Stimulated activated CD4-positive, alpha-beta T cell treated with anti-CD3 and anti-CD28 coated beads, Interleukin-1b, Interleukin-23, amount 100 ng/mL, for 1 hour (primary cell): ENCODE measurements around the gene CR1.
A peak's percentile ranks its signal among the peaks of the same experiment; 100 is the strongest.
"Not testable (repeated sequence)": the region's sequence is repeated elsewhere in the genome, so short reads cannot be mapped to it uniquely, and the experiment has no call there.

Experiments
- DNase-seq, 2 donors: peaks; one replicate each; pipeline ENCODE4 v3.0.0-alpha.2; 2020; ENCODE audit warnings: low read depth in 2 of 2

CR1 gene

GRCh38 chr1:207644166-207644851 lies 148.4 kb downstream of the CR1 start:
- DNase-seq, result no peak

- peak; percentile 10 to 56 for DNase-seq
These were observed 149.1 kb downstream of the CR1 start, which contains the start of gene CR1L for GRCh38 chr1:207644852-207645634. CR1L (plus strand) TSS chr1:207645133; CDS start chr1:207645234, 101 bp downstream.

- DNase-seq, result no peak
These were observed 149.7 kb downstream of the CR1 start for GRCh38 chr1:207645635-207646081.

GRCh38 chr1:207646171-207646570 lies 150.2 kb downstream of the CR1 start:
- DNase-seq, result no peak

DNA sequence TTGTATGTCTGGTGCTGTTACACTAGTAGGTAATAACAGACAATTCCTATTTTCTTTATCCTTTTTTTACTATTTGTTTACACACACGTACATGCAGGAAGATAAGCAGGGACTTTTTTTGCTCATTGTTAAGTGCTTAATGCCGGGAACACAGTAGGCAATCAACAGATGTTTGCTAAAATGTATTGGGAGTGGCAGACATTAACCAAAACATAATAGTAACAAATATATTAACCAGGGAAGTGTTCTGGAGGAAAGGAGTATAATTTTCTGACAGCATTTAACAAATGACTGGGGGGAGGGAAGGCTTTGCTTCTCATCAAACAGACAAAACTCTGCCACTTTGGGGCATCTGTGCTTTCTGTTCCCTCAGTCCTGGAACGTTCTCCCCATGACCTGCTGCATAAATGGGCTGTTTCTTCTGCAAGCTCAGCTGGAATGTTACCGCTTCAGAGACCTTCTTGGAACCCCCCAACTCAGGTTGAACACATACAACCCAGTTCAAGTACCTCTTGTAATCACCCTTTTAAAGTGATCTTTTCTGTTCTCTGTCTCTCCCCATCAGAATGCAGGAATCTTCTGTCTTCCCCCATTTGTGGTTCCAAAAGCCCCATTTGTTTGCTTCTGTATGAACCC lies 151.1 kb downstream of the CR1 start:
- no peak for DNase-seq

- DNase-seq, result no peak
These were observed 151.8 kb downstream of the CR1 start for GRCh38 chr1:207647671-207648333.

DNA sequence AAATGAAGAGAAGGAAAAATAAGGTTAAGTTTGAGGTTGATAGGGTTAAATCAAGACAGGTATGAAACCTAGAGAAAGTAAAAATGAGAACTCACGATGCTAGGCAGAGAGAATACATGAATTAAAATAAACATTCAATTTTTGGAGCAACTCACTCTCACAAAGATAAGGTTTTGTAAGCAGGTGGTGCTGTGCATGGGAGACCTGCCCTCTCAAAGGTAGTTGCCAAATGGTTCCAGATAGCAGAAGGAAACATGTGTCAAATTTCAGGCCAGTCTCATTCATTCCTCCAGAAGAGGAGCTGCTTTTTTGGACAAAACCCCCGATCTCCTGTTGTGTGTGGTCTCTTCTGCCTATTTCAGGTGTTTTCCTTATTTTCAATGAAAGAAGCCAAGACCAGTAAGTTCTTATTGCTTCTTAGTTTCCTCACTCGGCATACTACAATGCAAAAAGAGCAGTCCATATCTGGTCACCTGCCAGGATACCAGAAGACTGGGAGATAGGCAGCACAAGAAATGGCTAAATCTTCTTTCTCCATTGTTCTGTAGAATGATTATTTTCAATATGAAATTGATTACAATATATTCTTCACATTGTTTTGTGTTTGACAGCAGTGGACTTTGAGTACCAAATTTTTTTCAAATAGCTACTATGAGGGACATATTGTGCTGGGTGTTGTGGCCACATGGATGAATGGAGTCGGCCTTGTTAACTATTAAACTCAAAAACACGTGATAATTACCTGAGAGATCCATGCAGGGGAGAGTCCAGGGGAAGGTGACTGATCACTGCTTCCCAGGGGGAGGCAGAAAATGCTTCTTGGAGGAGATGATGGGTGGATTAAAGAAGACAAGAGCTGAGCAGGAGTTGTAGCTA lies 152.6 kb downstream of the CR1 start:
- DNase-seq, result no peak

- DNase-seq, result no peak
These were observed 153.3 kb downstream of the CR1 start for GRCh38 chr1:207649210-207649753.

GRCh38 chr1:207649865-207650580 lies 154.1 kb downstream of the CR1 start:
- no peak for DNase-seq

DNA sequence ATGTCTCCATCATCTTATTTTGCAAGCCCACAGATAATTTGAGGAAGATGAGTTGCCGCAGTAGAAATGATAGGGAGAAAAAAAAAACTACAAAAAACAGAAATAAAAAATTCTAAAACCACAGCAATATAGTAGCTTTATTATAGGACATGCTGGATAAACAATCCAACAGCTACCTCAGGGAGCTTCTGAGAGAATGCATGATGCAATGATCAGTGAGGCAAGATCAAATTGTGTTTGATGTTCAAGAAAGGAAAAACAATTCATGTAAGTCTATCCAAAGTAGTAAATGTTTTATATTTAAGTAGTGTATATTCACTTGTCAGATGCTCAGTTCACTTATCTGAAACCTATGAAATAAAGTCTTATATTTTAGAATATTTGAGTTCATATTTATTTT lies 155.6 kb downstream of the CR1 start:
- DNase-seq, result no peak

DNA sequence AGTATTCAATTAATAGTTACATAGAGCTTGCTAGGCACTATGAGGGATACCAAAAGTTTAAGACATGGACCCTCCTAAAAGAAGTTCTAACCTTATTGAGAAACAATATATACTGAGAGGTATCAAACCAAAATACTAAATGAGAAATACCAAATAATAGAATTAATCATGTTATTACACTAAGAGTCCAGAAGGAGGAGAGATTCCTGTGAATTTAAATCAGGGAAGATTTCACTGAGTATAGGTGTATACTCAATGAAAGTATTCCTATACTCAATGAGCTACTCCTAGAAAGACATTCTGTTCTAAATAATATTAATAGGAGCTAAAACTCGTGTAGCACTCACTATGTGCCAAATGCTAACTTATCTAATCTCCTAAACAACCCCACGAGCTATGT lies 158.4 kb downstream of the CR1 start:
- no peak for DNase-seq

DNA sequence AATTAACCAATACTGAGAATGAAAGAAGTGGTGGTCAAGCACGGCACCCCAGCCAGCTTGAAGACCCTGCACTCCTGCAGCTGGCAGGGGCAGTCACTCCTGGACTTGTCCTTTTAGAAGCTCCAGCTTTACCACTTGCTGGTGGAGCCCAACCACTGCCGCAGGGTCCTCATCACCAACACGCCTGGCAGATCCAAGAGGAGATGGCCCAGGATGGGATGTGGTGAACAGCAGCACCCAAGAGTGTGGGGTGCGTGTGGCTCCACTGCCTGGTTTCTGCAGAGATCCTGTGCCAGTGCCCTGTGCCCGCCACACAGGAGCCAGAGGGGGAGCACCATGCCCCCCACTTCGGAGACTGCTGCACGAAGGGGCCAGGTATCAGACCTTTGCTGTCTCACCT lies 162.5 kb downstream of the CR1 start:
- no peak for DNase-seq

GRCh38 chr1:207658904-207659485 lies 163.0 kb downstream of the CR1 start:
- DNase-seq, result no peak

- no peak for DNase-seq
These were observed 163.7 kb downstream of the CR1 start for GRCh38 chr1:207659545-207660153.

- not testable (repeated sequence) for DNase-seq
These were observed 165.5 kb downstream of the CR1 start for GRCh38 chr1:207661420-207661819.

DNA sequence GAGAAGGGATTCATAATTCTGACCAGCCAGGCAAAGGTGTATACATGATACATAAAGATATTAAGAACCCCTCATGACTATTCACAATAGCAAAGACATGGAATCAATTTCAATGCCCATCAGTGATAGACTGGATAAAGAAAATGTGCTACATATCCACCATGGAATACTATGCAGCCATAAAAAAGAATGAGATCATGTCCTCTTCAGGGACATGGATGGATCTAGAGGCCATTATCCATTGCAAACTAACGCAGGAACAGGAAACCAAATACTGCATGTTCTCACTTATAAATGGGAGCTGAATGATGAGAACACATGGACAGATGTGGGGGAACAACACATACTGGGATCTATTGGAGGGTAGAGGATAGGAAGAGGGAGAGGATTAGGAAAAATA lies 170.4 kb downstream of the CR1 start:
- DNase-seq, result no peak

DNA sequence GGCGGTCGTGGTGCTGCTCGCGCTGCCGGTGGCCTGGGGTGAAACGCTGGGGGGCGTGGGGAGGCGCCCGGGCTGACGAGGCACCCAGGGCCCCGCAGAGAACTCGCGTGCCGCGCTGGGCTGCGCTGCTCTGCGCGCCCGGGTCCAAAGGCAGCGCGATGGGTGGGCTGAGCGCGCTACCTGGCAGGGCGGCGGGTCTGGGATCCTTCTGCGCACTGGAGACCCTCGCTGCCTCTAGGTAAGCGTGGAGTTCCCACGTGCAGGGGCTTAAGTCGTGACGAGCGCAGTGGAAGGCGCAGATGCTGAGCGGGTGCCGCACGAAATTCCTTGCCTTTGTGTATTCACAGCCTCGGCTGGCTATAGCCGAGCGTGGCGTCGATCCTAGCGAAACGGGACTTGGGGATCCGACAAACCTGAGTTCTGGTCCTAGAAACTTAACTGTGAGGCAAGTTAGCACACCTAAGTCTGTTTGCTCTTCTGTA lies 173.6 kb downstream of the CR1 start:
- no peak for DNase-seq

DNA sequence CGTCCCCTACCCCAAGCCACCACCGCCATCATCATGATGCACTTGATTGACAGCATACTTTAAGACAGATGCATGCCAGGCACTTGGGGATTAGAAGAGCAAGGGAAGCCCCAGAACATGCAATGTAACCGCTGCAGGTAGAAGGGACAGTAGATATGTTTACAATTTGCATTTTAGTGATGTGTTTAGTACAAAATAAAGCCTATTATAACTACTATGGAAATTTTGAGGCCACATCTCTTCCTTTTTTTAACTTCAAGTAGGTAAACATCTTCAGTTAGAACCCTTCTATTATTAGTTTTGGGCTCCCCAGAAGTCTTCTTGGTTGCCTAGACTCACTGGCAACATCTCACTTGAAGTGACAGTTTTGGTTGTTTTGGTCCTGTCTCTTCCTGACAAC lies 174.2 kb downstream of the CR1 start:
- no peak for DNase-seq

GRCh38 chr1:207670997-207671396 lies 175.0 kb downstream of the CR1 start:
- DNase-seq, result no peak
